Left lung (tissue), 10 donors: Measurements from ENCODE around the gene DOP1B. TPM values are rescaled to one million over a fixed set of nuclear protein-coding genes. Genes with fewer than 3 reads are reported as not detected.

Source experiments
- ATAC-seq: fragments of 200-7000 bp; cut with Tn5 transposase; one replicate; pipeline ENCODE4 v1.9.1; 2020; ENCODE audit warnings: moderate library complexity
- DNase-seq, 4 donors: peaks; one replicate each; pipeline ENCODE4 v3.0.0-alpha.2; 2013 to 2020
- H3K27ac ChIP-seq, 2 donors: fragments of 200-600 bp; sonication (generic) in 1 of 2; one replicate each; pipeline versions ENCODE4 v1.5.0 to v1.8.0; 2020 to 2021
- H3K27me3 ChIP-seq, 2 donors: fragments of 200-600 bp; sonication (generic) in 1 of 2; one replicate each; pipeline versions ENCODE4 v1.5.0 to v1.8.0; 2020 to 2021
- H3K36me3 ChIP-seq, 2 donors: fragments of 200-600 bp; sonication (generic) in 1 of 2; one replicate each; pipeline versions ENCODE4 v1.5.0 to v1.8.0; 2020 to 2021
- H3K4me1 ChIP-seq, 2 donors: fragments of 200-600 bp; one replicate each; pipeline ENCODE4 v1.8.0; 2021
- H3K4me3 ChIP-seq, 2 donors: fragments of 200-600 bp; sonication (generic) in 1 of 2; one replicate each; pipeline versions ENCODE4 v1.5.0 to v1.8.0; 2020 to 2021; ENCODE audit warnings: mild to moderate bottlenecking in 1 of 2
- H3K9me3 ChIP-seq, 2 donors: fragments of 200-600 bp; sonication (generic) in 1 of 2; one replicate each; pipeline versions ENCODE4 v1.5.0 to v1.8.0; 2020 to 2021
- CTCF ChIP-seq, 2 donors: fragments of 200-600 bp; sonication (generic) in 1 of 2; IDR thresholded peaks; one replicate each; pipeline versions ENCODE4 v1.5.0 to v1.8.0; 2021; ENCODE audit warnings: antibody characterized with exemption in 2 of 2
- intact Hi-C, 2 donors: fragments of 100-400 bp; cut with DNase I; formaldehyde crosslinking; loops; one replicate each; pipeline versions ENCODE4 v1.11.2 to v1.14.2; 2022
- polyA plus RNA-seq, 6 donors: library from polyadenylated mRNA; unstranded; fragments of 120-200 nt; gene quantifications; one replicate each; pipeline ENCODE4 v1.2.1, GENCODE V29; 2013; ENCODE audit not compliant: insufficient read length in 6 of 6
- total RNA-seq, 2 donors: library from RNA; stranded (reverse); fragmentation: NEBNext Ultra II Directional; extraction: Animal tissue kit (Norgen Biotek cat#: 25700); gene quantifications; one replicate each; pipeline ENCODE4 v1.2.1, GENCODE V29; 2021
- donor health status: DM: no; HTN: yes; CAD: no.
- donor health status: DM: no; HTN: no; CAD: no.

Gene DOP1B
- total and polyA plus RNA-seq, 8 donors, result 6.0 to 29.6 (median 7.7) TPM

GRCh38 chr21:36159356-36159921 is 2.8 kb downstream of the DOP1B start:
- H3K9me3 ChIP-seq, result no peaks in the 10 kb centered on the region
- TF ChIP-seq CTCF (IDR thresholded peaks at IDR 0.05), result no peak
- no peak overlapping the region for H3K4me3 ChIP-seq
- no peak for DNase-seq
- peak overlapping the region in 1 of 2 donors; percentile 68 for H3K27ac ChIP-seq
- H3K27me3 ChIP-seq, result no peaks in the 10 kb centered on the region
- no peak for ATAC-seq
- intact Hi-C loops, result no loop called here
- H3K36me3 ChIP-seq, result no peaks in the 10 kb centered on the region
- peaks cover 11 to 52% of the 10 kb centered on the region in 2 donors for H3K4me1 ChIP-seq

GRCh38 chr21:36160850-36161178 is 4.2 kb downstream of the DOP1B start:
- Histone ChIP-seq H3K9me3 (no peaks in the 10 kb centered on the region), H3K4me3 (no peak overlapping the region), H3K36me3 (peaks cover 0 to 2% of the 10 kb centered on the region in 2 donors), H3K27me3 (no peaks in the 10 kb centered on the region), H3K4me1 (peaks cover 12 to 46% of the 10 kb centered on the region in 2 donors), H3K27ac (no peak overlapping the region)
- no peak for DNase-seq
- no peak for ATAC-seq
- no peak for TF ChIP-seq CTCF (IDR thresholded peaks at IDR 0.05)
- intact Hi-C loops, result no loop called here

GRCh38 chr21:36162631-36163030 is 6.0 kb downstream of the DOP1B start:
- Histone ChIP-seq H3K27me3 (no peaks in the 10 kb centered on the region), H3K9me3 (no peaks in the 10 kb centered on the region), H3K27ac (no peak overlapping the region), H3K4me1 (peaks cover 12 to 39% of the 10 kb centered on the region in 2 donors), H3K4me3 (no peak overlapping the region), H3K36me3 (peaks cover 0 to 8% of the 10 kb centered on the region in 2 donors)
- intact Hi-C loops, result no loop called here
- no peak for TF ChIP-seq CTCF (IDR thresholded peaks at IDR 0.05)
- DNase-seq (no peak), ATAC-seq (no peak)

- no peaks in the 10 kb centered on the region for H3K9me3 ChIP-seq
- ATAC-seq (peak; percentile 58), DNase-seq (no peak)
- TF ChIP-seq CTCF (IDR thresholded peaks at IDR 0.05), result no peak
- no peak overlapping the region for H3K4me3 ChIP-seq
- peak overlapping the region in 1 of 2 donors; percentile 55 for H3K27ac ChIP-seq
- H3K4me1 ChIP-seq, result peaks cover 8 to 25% of the 10 kb centered on the region in 2 donors
- intact Hi-C loops, result no loop called here
- peaks cover 0 to 9% of the 10 kb centered on the region in 2 donors for H3K36me3 ChIP-seq
- no peaks in the 10 kb centered on the region for H3K27me3 ChIP-seq
Observed at GRCh38 chr21:36163750-36164741, 7.4 kb downstream of the DOP1B start.

- H3K27ac ChIP-seq, result no peak overlapping the region
- H3K36me3 ChIP-seq, result peaks cover 0 to 19% of the 10 kb centered on the region in 2 donors
- no peak overlapping the region for H3K4me3 ChIP-seq
- H3K4me1 ChIP-seq, result peaks cover 8 to 16% of the 10 kb centered on the region in 2 donors
- intact Hi-C loops, result no loop called here
- DNase-seq, result no peak
- H3K9me3 ChIP-seq, result no peaks in the 10 kb centered on the region
- ATAC-seq, result no peak
- no peaks in the 10 kb centered on the region for H3K27me3 ChIP-seq
- no peak for TF ChIP-seq CTCF (IDR thresholded peaks at IDR 0.05)
Observed at GRCh38 chr21:36165356-36165755, 8.7 kb downstream of the DOP1B start.
